ENCODE measurements around the gene PIH1D1. TPM values are rescaled to one million over a fixed set of nuclear protein-coding genes. Genes with fewer than 3 reads are reported as not detected.

Gene PIH1D1
- total and polyA plus RNA-seq, 2 donors (not counting 3 experiments of a cell fraction or from before 2014, with no cell fraction given), result 83.2 to 86.9 TPM

DNA sequence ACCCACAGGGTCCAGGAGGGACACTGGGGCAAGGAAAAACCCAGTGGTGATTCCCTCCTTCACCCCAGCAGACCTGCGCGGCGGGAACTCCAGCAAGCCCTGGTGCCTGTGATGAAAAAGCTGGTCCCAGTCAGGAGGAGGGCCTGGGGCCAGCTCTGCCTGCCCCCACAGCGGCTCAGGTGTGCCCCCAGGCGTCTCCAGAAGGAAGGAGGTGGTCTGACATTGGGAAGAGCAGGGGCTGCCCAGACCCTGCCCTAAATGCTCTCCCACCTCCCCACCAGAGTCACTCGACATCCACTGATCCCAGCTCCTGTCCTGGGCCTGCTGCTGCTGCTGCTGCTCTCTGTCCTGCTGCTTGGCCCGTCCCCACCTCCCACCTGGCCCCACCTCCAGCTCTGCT lies 34.5 kb downstream of the PIH1D1 start:
- no peak for DNase-seq (ENCODE audit: low read depth, low spot score)
- Histone ChIP-seq H2AFZ (ENCODE audit: low read depth, low read length) (no peak overlapping the region), H3K36me3 (ENCODE audit: control insufficient read depth in 2 of 2, extremely low read depth in 1 of 2, insufficient read depth in 2 of 2, low read length in 2 of 2) (no peaks in the 10 kb centered on the region), H3K27ac (ENCODE audit: insufficient read depth, low read depth, low read length) (no peak overlapping the region), H3K9me1 (replicated peaks; ENCODE audit: control insufficient read depth, extremely low read depth, insufficient read depth, low read length) (no peaks in the 10 kb centered on the region), H4K20me1 (replicated peaks; ENCODE audit: control insufficient read depth, extremely low read depth, insufficient read depth, low read length) (no peaks in the 10 kb centered on the region), H3K9me3 (replicated peaks; ENCODE audit: control insufficient read depth, insufficient read depth, low read length) (no peaks in the 10 kb centered on the region), H3K27me3 (ENCODE audit: control insufficient read depth in 2 of 2, insufficient read depth in 2 of 2, low read length in 2 of 2) (peaks cover 28 to 40% of the 10 kb centered on the region in 2 experiments), H3K9ac (replicated peaks; ENCODE audit: extremely low read depth, insufficient read depth, low read length) (no peak overlapping the region), H3K4me2 (ENCODE audit: insufficient read depth, low read length) (no peak overlapping the region), H3K4me1 (ENCODE audit: control insufficient read depth, extremely low read depth, insufficient read depth, low read length) (no peaks in the 10 kb centered on the region), H3K4me3 (replicated peaks in 1 of 3; ENCODE audit: insufficient read depth in 1 of 3, low read depth in 1 of 3, low read length in 3 of 3) (no peak overlapping the region), H3K79me2 (ENCODE audit: control insufficient read depth, insufficient read depth, low read length) (no peaks in the 10 kb centered on the region)
- ChIA-PET POLR2A (no interaction called here), CTCF (interaction anchor here (0.8 to 2.4 kb wide), 4 partner anchors 9 to 25 kb away, joined by 3 to 10 read pairs (median 3); partner anchors contain the start of gene GFY)
- dilution Hi-C loops (cut with MboI; ENCODE audit: extremely low pct_ligation_motif_present, low sequenced_read_pairs), result no loop called here
- FAIRE-seq, result no peak
- TF ChIP-seq POLR2AphosphoS5 (IDR thresholded peaks at IDR 0.05; ENCODE audit: insufficient read depth, low read depth, low read length) (no peak), JUN (IDR thresholded peaks at IDR 0.05; ENCODE audit: borderline replicate concordance, insufficient read depth, insufficient read length, low read depth) (no peak), MYC (IDR thresholded peaks at IDR 0.05; ENCODE audit: low read depth, low read length) (no peak), FOS (IDR thresholded peaks at IDR 0.05; ENCODE audit: borderline replicate concordance, insufficient read depth, low read length) (no peak), EZH2 (IDR thresholded peaks at IDR 0.05; ENCODE audit: borderline replicate concordance, low read depth, low read length, severe bottlenecking) (no peak)
- TF ChIP-seq, protein P1, sequence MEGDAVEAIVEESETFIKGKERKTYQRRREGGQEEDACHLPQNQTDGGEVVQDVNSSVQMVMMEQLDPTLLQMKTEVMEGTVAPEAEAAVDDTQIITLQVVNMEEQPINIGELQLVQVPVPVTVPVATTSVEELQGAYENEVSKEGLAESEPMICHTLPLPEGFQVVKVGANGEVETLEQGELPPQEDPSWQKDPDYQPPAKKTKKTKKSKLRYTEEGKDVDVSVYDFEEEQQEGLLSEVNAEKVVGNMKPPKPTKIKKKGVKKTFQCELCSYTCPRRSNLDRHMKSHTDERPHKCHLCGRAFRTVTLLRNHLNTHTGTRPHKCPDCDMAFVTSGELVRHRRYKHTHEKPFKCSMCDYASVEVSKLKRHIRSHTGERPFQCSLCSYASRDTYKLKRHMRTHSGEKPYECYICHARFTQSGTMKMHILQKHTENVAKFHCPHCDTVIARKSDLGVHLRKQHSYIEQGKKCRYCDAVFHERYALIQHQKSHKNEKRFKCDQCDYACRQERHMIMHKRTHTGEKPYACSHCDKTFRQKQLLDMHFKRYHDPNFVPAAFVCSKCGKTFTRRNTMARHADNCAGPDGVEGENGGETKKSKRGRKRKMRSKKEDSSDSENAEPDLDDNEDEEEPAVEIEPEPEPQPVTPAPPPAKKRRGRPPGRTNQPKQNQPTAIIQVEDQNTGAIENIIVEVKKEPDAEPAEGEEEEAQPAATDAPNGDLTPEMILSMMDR (IDR thresholded peaks at IDR 0.05; ENCODE audit: extremely low read depth in 1 of 2, insufficient read depth in 1 of 2, low read depth in 1 of 2, low read length in 2 of 2), result no peak
- no TSS peak for BruUV-seq (replicated peaks)
- intact Hi-C loops (cut with micrococcal nuclease), result no loop called here

Measured in endothelial cell of umbilical vein (primary cell).